Adrenal gland (tissue), 5 donors: ENCODE results near the gene GPR52.

Source experiments
- CTCF ChIP-seq, 6 experiments: fragments of 450-650 bp in 4 of 6; fragments of 200-600 bp in 2 of 6; sonication (generic) in 1 of 6; IDR thresholded peaks; 1 replicate in 5 of 6; 2 replicates in 1 of 6; pipeline versions ENCODE4 v1.5.1 to v1.8.0; 2016 to 2021; ENCODE audit warnings: antibody characterized with exemption in 6 of 6, mild to moderate bottlenecking in 2 of 6, moderate library complexity in 1 of 6
- POLR2A ChIP-seq, 2 donors: fragments of 450-650 bp; IDR thresholded peaks; one replicate each; pipeline ENCODE4 v1.6.1; 2017; ENCODE audit warnings: antibody characterized with exemption in 2 of 2, mild to moderate bottlenecking in 2 of 2, moderate library complexity in 1 of 2
- donor health status: DM: no; HTN: no; CAD: no.

GRCh38 chr1:174415506-174415905 is 32.3 kb upstream of the GPR52 start:
- TF ChIP-seq CTCF (IDR thresholded peaks at IDR 0.05), result no peak
- TF ChIP-seq POLR2A (IDR thresholded peaks at IDR 0.05), result no peak
